ENCODE results near the gene VPS13C.

The VPS13C gene

DNA sequence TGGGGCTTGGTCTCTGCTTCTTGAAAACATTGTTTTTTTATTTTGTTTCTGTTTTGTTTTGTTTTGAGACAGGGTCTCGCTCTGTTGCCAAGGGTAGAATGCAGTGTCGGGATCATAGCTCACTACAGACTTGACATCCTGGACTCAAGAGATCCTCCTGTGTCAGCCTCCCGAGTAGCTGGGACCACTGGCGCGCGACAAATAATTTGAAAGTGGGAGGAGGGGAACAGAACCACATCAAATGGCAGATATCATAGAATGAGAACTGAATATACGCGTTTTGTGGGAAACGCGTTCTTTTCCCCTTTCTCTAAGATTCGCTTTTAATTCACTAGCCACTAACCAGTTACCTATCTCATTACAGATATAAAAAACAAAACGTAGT lies 641 bp upstream of the VPS13C start:
- no peaks in the 10 kb centered on the region for H3K4me1 ChIP-seq (ENCODE audit: control insufficient read depth, low read depth, low read length)
- no peaks in the 10 kb centered on the region for H3K36me3 ChIP-seq (ENCODE audit: control insufficient read depth, insufficient read depth, low read length)
- peak overlapping the region; percentile 82 for H3K4me2 ChIP-seq (ENCODE audit: low read length)
- no peak overlapping the region for H2BK15ac ChIP-seq (replicated peaks; ENCODE audit: low read depth)
- no peak overlapping the region for H2BK5ac ChIP-seq (ENCODE audit: low read length)
- no peak overlapping the region for H4K8ac ChIP-seq (ENCODE audit: low read depth, low read length)
- DNase-seq: no peak
- H3K4ac ChIP-seq (ENCODE audit: low read depth, low read length): no peak overlapping the region
- H2BK120ac ChIP-seq (ENCODE audit: low read depth, low read length): no peak overlapping the region
- H3K56ac ChIP-seq (ENCODE audit: low read length): no peak overlapping the region
- H3K79me2 ChIP-seq (ENCODE audit: control insufficient read depth, insufficient read depth, low read length): no peaks in the 10 kb centered on the region
- no peak overlapping the region for H3K4me3 ChIP-seq (ENCODE audit: low read length)
- no peak overlapping the region for H3K23ac ChIP-seq (ENCODE audit: low read length)
- no peak overlapping the region for H3K18ac ChIP-seq (ENCODE audit: low read length)
- WGBS (ENCODE audit: extremely low coverage, insufficient coverage, low lambda C conversion rate): no CpG with 5 or more reads among the region's 12 CpGs
- no peak overlapping the region for H4K5ac ChIP-seq (ENCODE audit: low read length)
- H3K27ac ChIP-seq (ENCODE audit: low read depth, low read length): no peak overlapping the region
- H2AK5ac ChIP-seq (ENCODE audit: low read length): no peak overlapping the region
- no peaks in the 10 kb centered on the region for H3K79me1 ChIP-seq (ENCODE audit: low read length)
- peaks cover 12% of the 10 kb centered on the region for H3K27me3 ChIP-seq (ENCODE audit: insufficient read depth, low read length, poor library complexity)
- no peak overlapping the region for H3K9ac ChIP-seq (ENCODE audit: low read length)

- peak overlapping the region; percentile 83 for H3K56ac ChIP-seq (ENCODE audit: low read length)
- DNase-seq: no peak
- H3K79me1 ChIP-seq (ENCODE audit: low read length): no peaks in the 10 kb centered on the region
- H4K8ac ChIP-seq (ENCODE audit: low read depth, low read length): no peak overlapping the region
- no peaks in the 10 kb centered on the region for H3K79me2 ChIP-seq (ENCODE audit: control insufficient read depth, insufficient read depth, low read length)
- no peak overlapping the region for H2BK120ac ChIP-seq (ENCODE audit: low read depth, low read length)
- no peak overlapping the region for H3K23ac ChIP-seq (ENCODE audit: low read length)
- H3K27me3 ChIP-seq (ENCODE audit: insufficient read depth, low read length, poor library complexity): peaks cover 12% of the 10 kb centered on the region
- H2BK15ac ChIP-seq (replicated peaks; ENCODE audit: low read depth): no peak overlapping the region
- no peak overlapping the region for H4K5ac ChIP-seq (ENCODE audit: low read length)
- no peak overlapping the region for H2BK5ac ChIP-seq (ENCODE audit: low read length)
- no peak overlapping the region for H2AK5ac ChIP-seq (ENCODE audit: low read length)
- H3K4me1 ChIP-seq (ENCODE audit: control insufficient read depth, low read depth, low read length): no peaks in the 10 kb centered on the region
- H3K27ac ChIP-seq (ENCODE audit: low read depth, low read length): no peak overlapping the region
- peak overlapping the region; percentile 65 for H3K4me3 ChIP-seq (ENCODE audit: low read length)
- peak overlapping the region; percentile 88 for H3K4me2 ChIP-seq (ENCODE audit: low read length)
- no CpG with 5 or more reads among the region's 19 CpGs for WGBS (ENCODE audit: extremely low coverage, insufficient coverage, low lambda C conversion rate)
- peak overlapping the region; percentile 35 for H3K18ac ChIP-seq (ENCODE audit: low read length)
- no peaks in the 10 kb centered on the region for H3K36me3 ChIP-seq (ENCODE audit: control insufficient read depth, insufficient read depth, low read length)
- H3K9ac ChIP-seq (ENCODE audit: low read length): peak overlapping the region; percentile 76
- H3K4ac ChIP-seq (ENCODE audit: low read depth, low read length): no peak overlapping the region
Observed at GRCh38 chr15:62059816-62060112, 483 bp downstream of the VPS13C start.

- Histone ChIP-seq H3K4me2 (ENCODE audit: low read length) (peak overlapping the region; percentile 88), H2BK120ac (ENCODE audit: low read depth, low read length) (no peak overlapping the region), H3K36me3 (ENCODE audit: control insufficient read depth, insufficient read depth, low read length) (no peaks in the 10 kb centered on the region), H3K4ac (ENCODE audit: low read depth, low read length) (no peak overlapping the region), H3K56ac (ENCODE audit: low read length) (peak overlapping the region; percentile 83), H3K23ac (ENCODE audit: low read length) (no peak overlapping the region), H3K79me2 (ENCODE audit: control insufficient read depth, insufficient read depth, low read length) (no peaks in the 10 kb centered on the region), H2BK15ac (replicated peaks; ENCODE audit: low read depth) (no peak overlapping the region), H3K79me1 (ENCODE audit: low read length) (no peaks in the 10 kb centered on the region), H3K4me1 (ENCODE audit: control insufficient read depth, low read depth, low read length) (no peaks in the 10 kb centered on the region), H3K27ac (ENCODE audit: low read depth, low read length) (no peak overlapping the region), H3K9ac (ENCODE audit: low read length) (peak overlapping the region; percentile 76), H2AK5ac (ENCODE audit: low read length) (no peak overlapping the region), H3K4me3 (ENCODE audit: low read length) (peak overlapping the region; percentile 65), H4K5ac (ENCODE audit: low read length) (no peak overlapping the region), H3K18ac (ENCODE audit: low read length) (no peak overlapping the region), H2BK5ac (ENCODE audit: low read length) (no peak overlapping the region), H3K27me3 (ENCODE audit: insufficient read depth, low read length, poor library complexity) (peaks cover 12% of the 10 kb centered on the region), H4K8ac (ENCODE audit: low read depth, low read length) (no peak overlapping the region)
- no peak for DNase-seq
- WGBS (ENCODE audit: extremely low coverage, insufficient coverage, low lambda C conversion rate): no CpG with 5 or more reads among the region's 13 CpGs
Observed at GRCh38 chr15:62059108-62059815, 985 bp downstream of the VPS13C start.

- WGBS (ENCODE audit: extremely low coverage, insufficient coverage, low lambda C conversion rate): no CpG with 5 or more reads among the region's 5 CpGs
Observed at GRCh38 chr15:62058327-62059028, 1.8 kb downstream of the VPS13C start.

GRCh38 chr15:62057341-62057980 lies 2.8 kb downstream of the VPS13C start:
- no peak overlapping the region for H2BK120ac ChIP-seq (ENCODE audit: low read depth, low read length)
- H3K79me1 ChIP-seq (ENCODE audit: low read length): no peaks in the 10 kb centered on the region
- peaks cover 7% of the 10 kb centered on the region for H3K27me3 ChIP-seq (ENCODE audit: insufficient read depth, low read length, poor library complexity)
- H3K9ac ChIP-seq (ENCODE audit: low read length): no peak overlapping the region
- H3K27ac ChIP-seq (ENCODE audit: low read depth, low read length): no peak overlapping the region
- no peak overlapping the region for H4K5ac ChIP-seq (ENCODE audit: low read length)
- no peak overlapping the region for H3K4me2 ChIP-seq (ENCODE audit: low read length)
- H3K4me1 ChIP-seq (ENCODE audit: control insufficient read depth, low read depth, low read length): no peaks in the 10 kb centered on the region
- WGBS (ENCODE audit: extremely low coverage, insufficient coverage, low lambda C conversion rate): no CpG with 5 or more reads among the region's 4 CpGs
- H3K36me3 ChIP-seq (ENCODE audit: control insufficient read depth, insufficient read depth, low read length): no peaks in the 10 kb centered on the region
- no peak overlapping the region for H3K56ac ChIP-seq (ENCODE audit: low read length)
- no peak overlapping the region for H3K18ac ChIP-seq (ENCODE audit: low read length)
- no peak overlapping the region for H2AK5ac ChIP-seq (ENCODE audit: low read length)
- no peak for DNase-seq
- no peak overlapping the region for H3K4ac ChIP-seq (ENCODE audit: low read depth, low read length)
- H3K79me2 ChIP-seq (ENCODE audit: control insufficient read depth, insufficient read depth, low read length): no peaks in the 10 kb centered on the region
- no peak overlapping the region for H3K23ac ChIP-seq (ENCODE audit: low read length)
- H2BK15ac ChIP-seq (replicated peaks; ENCODE audit: low read depth): no peak overlapping the region
- H3K4me3 ChIP-seq (ENCODE audit: low read length): no peak overlapping the region
- H4K8ac ChIP-seq (ENCODE audit: low read depth, low read length): no peak overlapping the region
- no peak overlapping the region for H2BK5ac ChIP-seq (ENCODE audit: low read length)

More at GRCh38 chr15:62058327-62059028, 1.8 kb downstream of the VPS13C start:
- H2BK5ac ChIP-seq (ENCODE audit: low read length): no peak overlapping the region
- H3K56ac ChIP-seq (ENCODE audit: low read length): no peak overlapping the region
- H3K18ac ChIP-seq (ENCODE audit: low read length): no peak overlapping the region
- no peak overlapping the region for H3K27ac ChIP-seq (ENCODE audit: low read depth, low read length)
- no peaks in the 10 kb centered on the region for H3K79me1 ChIP-seq (ENCODE audit: low read length)
- no peak for DNase-seq
- no peak overlapping the region for H2BK15ac ChIP-seq (replicated peaks; ENCODE audit: low read depth)
- H2AK5ac ChIP-seq (ENCODE audit: low read length): no peak overlapping the region
- no peak overlapping the region for H3K9ac ChIP-seq (ENCODE audit: low read length)
- peaks cover 9% of the 10 kb centered on the region for H3K27me3 ChIP-seq (ENCODE audit: insufficient read depth, low read length, poor library complexity)
- H3K4ac ChIP-seq (ENCODE audit: low read depth, low read length): no peak overlapping the region
- H3K4me1 ChIP-seq (ENCODE audit: control insufficient read depth, low read depth, low read length): no peaks in the 10 kb centered on the region
- H3K79me2 ChIP-seq (ENCODE audit: control insufficient read depth, insufficient read depth, low read length): no peaks in the 10 kb centered on the region
- H3K4me2 ChIP-seq (ENCODE audit: low read length): no peak overlapping the region
- H3K4me3 ChIP-seq (ENCODE audit: low read length): no peak overlapping the region
- H3K36me3 ChIP-seq (ENCODE audit: control insufficient read depth, insufficient read depth, low read length): no peaks in the 10 kb centered on the region
- H2BK120ac ChIP-seq (ENCODE audit: low read depth, low read length): no peak overlapping the region
- H4K8ac ChIP-seq (ENCODE audit: low read depth, low read length): no peak overlapping the region
- no peak overlapping the region for H4K5ac ChIP-seq (ENCODE audit: low read length)
- H3K23ac ChIP-seq (ENCODE audit: low read length): no peak overlapping the region
